Sigmoid colon (tissue), 3 donors: ENCODE results near the gene RPS6KA2.

Source experiments
- POLR2A ChIP-seq, 2 donors: fragments of 450-650 bp; IDR thresholded peaks; one replicate each; pipeline ENCODE4 v1.6.1; 2016; ENCODE audit warnings: antibody characterized with exemption in 2 of 2, mild to moderate bottlenecking in 2 of 2, moderate library complexity in 2 of 2
- TF ChIP-seq, protein P1 (sequence below), 4 experiments: fragments of 450-650 bp in 3 of 4; fragments of 200-600 bp in 1 of 4; IDR thresholded peaks; one replicate each; pipeline ENCODE4 v1.5.1; 2016 to 2019; ENCODE audit warnings: antibody characterized with exemption in 4 of 4, mild to moderate bottlenecking in 3 of 4, moderate library complexity in 2 of 4

GRCh38 chr6:166661327-166662085 lies 34.5 kb upstream of the RPS6KA2 start:
- TF ChIP-seq, protein P1, sequence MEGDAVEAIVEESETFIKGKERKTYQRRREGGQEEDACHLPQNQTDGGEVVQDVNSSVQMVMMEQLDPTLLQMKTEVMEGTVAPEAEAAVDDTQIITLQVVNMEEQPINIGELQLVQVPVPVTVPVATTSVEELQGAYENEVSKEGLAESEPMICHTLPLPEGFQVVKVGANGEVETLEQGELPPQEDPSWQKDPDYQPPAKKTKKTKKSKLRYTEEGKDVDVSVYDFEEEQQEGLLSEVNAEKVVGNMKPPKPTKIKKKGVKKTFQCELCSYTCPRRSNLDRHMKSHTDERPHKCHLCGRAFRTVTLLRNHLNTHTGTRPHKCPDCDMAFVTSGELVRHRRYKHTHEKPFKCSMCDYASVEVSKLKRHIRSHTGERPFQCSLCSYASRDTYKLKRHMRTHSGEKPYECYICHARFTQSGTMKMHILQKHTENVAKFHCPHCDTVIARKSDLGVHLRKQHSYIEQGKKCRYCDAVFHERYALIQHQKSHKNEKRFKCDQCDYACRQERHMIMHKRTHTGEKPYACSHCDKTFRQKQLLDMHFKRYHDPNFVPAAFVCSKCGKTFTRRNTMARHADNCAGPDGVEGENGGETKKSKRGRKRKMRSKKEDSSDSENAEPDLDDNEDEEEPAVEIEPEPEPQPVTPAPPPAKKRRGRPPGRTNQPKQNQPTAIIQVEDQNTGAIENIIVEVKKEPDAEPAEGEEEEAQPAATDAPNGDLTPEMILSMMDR (IDR thresholded peaks at IDR 0.05) = no peak
- TF ChIP-seq POLR2A (IDR thresholded peaks at IDR 0.05) = no peak
